ENCODE data around the gene SETD4. TPM values are rescaled to one million over a fixed set of nuclear protein-coding genes. Genes with fewer than 3 reads are reported as not detected.

The SETD4 gene
- total RNA-seq, 1 experiment from 2014 or later, result 4.4 TPM

DNA sequence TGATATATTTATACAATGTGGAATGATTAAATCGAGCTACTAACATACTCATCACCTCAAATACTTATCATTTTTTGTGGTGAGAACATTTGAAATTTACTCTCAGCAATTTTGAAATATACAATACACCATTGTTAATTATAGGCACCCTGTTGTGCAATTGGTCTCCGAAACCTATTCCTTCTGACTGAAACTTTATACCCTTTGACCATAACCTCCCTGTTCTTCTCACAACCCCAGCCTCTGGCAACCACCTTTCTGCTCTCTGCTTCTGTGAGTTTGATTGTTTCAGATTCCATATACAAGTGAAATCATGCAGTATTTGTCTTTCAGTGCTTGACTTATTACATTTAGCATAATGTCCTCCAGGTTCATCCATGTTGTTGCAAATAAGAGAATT, 49.5 kb downstream of the SETD4 start:
- no peak for DNase-seq (ENCODE audit: low spot score)

- no peak for DNase-seq (ENCODE audit: low spot score)
These were observed 51.8 kb downstream of the SETD4 start for GRCh38 chr21:36008505-36008904.

DNA sequence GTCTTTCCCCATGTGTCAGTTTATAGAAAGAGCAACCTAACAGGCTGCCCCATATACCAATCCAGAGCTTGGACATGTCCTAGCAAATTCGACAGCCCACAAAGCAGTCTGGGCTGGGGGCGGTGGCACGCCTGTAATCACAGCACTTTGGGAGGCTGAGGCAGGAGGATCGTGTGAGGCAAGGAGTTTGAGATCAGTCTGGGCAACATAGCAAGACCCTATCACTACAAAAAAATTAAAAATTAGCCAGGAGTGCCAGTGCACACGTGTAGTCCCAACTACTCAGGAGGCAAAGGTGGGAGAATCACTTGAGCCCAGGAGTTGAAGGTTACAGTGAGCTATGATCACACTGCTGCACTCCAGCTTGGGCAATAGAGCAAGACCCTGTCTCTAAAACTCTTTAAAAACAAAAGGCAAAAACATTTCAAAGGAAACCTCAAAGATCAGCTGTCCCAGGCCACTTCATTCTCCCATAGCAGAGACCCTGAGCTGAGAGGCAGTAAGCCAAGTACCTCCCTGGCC, 54.4 kb downstream of the SETD4 start:
- DNase-seq (ENCODE audit: low spot score), result no peak

- no peak for DNase-seq (ENCODE audit: low spot score)
These were observed 55.3 kb downstream of the SETD4 start for GRCh38 chr21:36005018-36005417.

GRCh38 chr21:36004441-36004840, 55.9 kb downstream of the SETD4 start:
- no peak for DNase-seq (ENCODE audit: low spot score)

- no peak for DNase-seq (ENCODE audit: low spot score)
These were observed 56.5 kb downstream of the SETD4 start for GRCh38 chr21:36003776-36004175.

GRCh38 chr21:35996217-35996616, 64.1 kb downstream of the SETD4 start:
- DNase-seq (ENCODE audit: low spot score), result no peak

DNA sequence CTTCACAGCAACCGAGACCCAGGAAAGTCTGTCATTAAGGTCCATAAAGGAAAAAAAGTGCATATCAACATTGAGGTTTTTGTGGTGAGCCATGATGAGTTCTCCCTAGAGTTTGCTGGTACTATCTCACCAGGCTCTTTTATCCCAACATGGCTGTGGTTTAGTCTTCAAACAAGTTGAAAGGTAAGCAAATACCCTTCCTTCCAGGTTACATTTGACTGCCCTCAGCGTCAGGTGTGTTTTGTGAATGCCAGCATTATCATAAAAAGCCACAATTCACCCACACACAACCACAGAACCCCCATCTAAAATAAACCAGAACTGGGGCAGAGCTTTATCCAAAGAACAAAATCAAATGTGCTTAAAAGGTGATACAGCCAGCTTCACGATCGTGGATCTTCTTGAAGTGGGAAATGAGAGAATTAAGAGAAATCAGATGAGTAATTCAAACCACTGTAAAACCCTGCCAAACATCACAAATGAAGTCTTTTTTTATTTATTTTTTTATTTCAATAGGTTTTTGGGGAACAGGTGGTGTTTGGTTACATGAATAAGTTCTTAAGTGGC, 64.7 kb downstream of the SETD4 start:
- no peak for DNase-seq (ENCODE audit: low spot score)

DNA sequence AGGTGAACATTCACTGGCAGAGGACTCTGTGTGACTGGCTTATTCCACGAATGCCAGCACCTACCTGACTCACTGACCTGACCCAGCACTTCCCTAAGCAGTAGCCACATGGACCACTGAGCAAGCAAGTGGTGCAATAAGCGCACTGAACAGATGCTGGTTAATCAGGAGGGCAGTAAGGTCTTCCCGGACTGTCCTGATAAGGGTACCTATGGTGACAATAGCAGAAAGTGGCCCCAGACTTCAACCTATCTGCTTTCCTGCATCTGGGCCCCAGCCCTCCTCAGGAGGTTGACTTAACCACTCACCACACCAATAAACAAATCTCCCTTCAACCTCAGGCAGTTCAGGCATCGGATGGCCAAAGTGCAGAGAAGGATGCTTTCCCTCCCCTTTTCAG, 65.7 kb downstream of the SETD4 start:
- no peak for DNase-seq (ENCODE audit: low spot score)

DNA sequence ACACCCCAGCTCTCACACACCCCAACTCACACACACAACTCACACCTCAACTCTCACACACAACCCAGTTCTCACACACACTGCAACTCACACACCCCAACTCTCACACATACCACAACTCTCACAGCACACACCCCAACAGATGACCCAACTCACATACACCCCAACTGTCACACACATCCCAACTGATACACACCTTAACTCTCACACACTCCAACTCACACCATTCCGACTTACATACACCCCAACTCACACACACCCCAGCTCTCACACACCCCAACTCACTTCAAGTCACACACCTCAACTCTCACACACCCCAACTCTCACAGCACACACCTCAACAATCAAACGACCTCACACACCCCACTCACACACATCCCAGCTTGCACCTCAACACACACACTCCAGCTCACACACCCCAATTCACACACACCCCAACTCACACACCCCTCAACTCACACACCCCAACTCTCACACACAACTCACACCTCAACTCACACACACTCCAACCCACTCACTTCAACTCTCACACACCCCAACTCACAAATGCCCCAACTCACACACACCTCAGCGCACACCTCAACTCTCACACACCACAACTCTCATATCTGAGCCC, 66.3 kb downstream of the SETD4 start:
- DNase-seq (ENCODE audit: low spot score), result no peak

DNA sequence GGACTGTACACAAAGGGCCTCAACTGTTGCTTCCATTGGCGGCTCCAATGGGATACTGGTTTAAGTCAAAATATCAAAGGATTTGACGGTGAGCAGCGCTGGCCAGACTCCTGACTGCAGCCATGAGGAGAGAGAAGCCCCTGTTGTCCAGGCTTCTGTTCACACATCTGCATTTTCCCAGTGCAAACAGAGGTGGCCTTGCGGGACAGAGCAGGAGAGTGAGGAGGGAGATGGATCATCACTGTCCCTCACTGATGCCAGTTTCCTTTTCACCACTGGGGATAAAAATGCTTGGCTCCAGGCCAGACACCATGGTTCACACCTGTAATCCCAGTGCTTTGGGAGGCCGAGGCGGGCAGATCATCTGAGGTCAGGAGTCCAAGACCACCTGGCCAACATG, 69.2 kb downstream of the SETD4 start:
- no peak for DNase-seq (ENCODE audit: low spot score)

DNA sequence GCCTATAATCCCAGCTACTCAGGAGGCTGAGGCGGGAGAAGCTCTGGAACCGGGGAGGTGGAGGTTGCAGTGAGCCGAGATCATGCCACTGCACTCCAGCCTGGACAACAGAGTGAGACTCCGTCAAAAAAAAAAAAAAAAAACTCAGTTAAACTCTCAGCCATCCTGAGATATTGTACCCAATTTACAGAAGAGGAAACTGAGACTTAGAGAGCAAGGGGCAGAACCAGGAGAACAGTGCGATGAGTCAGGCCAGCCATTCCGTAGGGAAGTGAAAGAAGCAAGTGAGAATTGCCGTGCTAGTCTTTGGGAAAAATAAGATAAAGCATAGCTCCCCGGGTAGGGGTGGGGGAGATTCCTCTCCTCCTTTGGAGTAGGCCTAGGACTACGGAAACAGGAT, 69.7 kb downstream of the SETD4 start:
- no peak for DNase-seq (ENCODE audit: low spot score)

GRCh38 chr21:35989138-35989735, 71.1 kb downstream of the SETD4 start:
- DNase-seq (ENCODE audit: low spot score), result no peak

DNA sequence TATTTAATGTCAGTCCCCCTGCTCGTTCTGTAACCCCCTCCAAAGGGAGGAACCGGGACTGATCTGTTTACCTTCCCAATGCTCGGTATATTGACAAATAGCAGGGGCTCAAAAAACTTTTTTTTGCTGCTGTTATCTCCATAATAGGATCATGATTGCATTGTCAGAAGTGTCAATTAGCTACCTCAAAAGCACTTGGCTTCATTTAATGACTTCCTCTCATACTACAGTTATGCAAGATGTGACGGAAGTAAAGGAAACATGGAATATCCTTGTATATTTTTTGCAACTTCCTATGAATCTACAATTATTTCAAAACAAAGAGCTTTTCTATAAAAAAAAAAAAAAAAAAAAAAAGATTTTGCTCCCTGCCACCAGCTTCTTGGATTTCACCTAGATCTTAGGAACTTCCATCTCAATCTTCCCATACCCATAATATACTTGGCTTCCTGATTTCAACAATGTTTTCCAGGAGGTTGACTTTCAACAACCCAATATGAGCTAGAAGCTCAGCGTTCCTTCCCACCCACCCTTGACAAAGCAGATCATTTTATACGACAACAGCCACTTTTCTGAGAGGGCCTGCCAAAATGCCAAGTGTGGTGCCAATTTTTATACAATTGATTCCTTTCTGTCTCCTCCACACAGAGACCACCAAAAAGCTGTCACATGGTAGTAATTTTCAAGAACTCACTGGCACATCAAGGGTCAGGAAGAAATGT, 71.7 kb downstream of the SETD4 start:
- no peak for DNase-seq (ENCODE audit: low spot score)

DNA sequence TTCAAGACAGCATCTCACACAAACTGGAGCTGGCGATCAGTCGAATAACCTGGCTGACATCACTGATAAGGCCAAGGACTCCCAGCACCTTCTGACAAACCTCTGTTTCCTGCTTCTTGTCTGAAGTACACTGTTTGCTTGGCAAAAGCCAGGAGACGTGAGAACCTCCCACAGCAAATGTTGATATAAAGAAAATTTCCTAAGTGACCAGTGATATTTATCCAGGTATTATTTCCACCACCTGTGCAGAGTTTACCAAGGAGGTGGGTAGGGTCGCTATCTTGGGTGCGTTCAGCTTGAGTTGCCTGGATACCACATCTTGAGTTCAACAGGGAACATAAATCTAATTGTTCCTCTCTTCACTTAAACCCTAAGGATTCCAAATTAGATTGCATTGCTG, 72.9 kb downstream of the SETD4 start:
- DNase-seq (ENCODE audit: low spot score), result no peak

DNA sequence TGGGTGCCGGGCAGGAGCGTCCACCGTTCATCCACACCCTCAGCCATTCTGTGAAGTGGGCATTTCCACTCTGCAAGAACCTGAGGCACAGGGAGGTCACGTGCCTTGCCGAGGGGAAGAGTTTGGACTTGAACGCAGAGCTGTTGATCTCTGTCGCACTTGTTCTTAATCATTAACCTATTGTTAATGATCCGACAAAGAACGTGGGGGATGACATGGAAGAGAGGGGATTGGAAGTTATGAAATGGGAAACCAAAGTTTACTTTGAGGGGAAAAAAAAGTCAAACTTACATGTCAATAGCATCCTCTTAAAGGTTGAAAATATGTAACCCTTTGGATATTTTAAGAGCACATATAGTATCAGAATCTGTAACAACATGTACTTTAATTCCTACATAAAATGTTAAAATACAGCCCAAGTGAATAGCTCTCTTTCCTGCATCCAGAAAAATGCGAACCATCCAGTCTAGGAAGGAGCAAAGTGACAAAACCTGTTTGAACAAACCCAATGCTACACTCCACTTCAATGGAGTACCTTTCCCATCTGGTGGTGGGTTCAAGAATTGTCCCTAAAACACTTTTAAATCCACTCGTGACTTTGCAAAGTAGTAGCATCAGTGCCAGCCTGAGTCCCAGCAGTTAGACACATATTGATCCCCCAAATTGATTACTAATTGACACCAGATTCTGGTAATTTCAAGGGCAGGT, 75.5 kb downstream of the SETD4 start:
- DNase-seq (ENCODE audit: low spot score), result peak; percentile 25

Small RNA genes lying within 50 kb of the gene (small RNA-seq; reads per million reads assigned to genes)
- gene RNU6-992P, result not detected

Other genes with a start within 250 kb of the SETD4 start
- gene CBR1, start 9.5 kb upstream of the SETD4 start, total RNA-seq (2014; rRNA removed; shearing (Covaris generic)), result 224 and 271 TPM in 2 replicates
- 0.16 TPM in 1 of 2 replicates, not detected in the other for gene CBR3, start 74.6 kb upstream of the SETD4 start, total RNA-seq (2014; rRNA removed; shearing (Covaris generic))
- 3.5 and 4.3 TPM in 2 replicates for gene DOP1B, start 96.3 kb upstream of the SETD4 start, total RNA-seq (2014; rRNA removed; shearing (Covaris generic))